HL-60 (cell line): ENCODE results near the gene IFFO2.

Experiments
- DNase-seq, 2 experiments: peaks; one replicate each; pipeline ENCODE4 v3.0.0-alpha.2; 2010 to 2020; ENCODE audit warnings: low read depth in 1 of 2, low spot score in 1 of 2
- H3K27ac ChIP-seq: fragments of 250-450 bp; sonication (Bioruptor Pico); replicated peaks from 2 replicates; pipeline ENCODE4 v1.5.1; 2020; ENCODE audit warnings: mild to moderate bottlenecking, moderate library complexity
- H3K27me3 ChIP-seq: fragments of 250-450 bp; sonication (Bioruptor Pico); 2 replicates; pipeline ENCODE4 v1.5.1; 2021; ENCODE audit warnings: mild to moderate bottlenecking, moderate library complexity; ENCODE audit not compliant: insufficient read depth, poor library complexity, severe bottlenecking
- H3K4me3 ChIP-seq: replicated peaks from 2 replicates; pipeline ENCODE4 v1.5.1; 2011; ENCODE audit warnings: mild to moderate bottlenecking, control low read depth, low read length; ENCODE audit not compliant: insufficient read depth
- CTCF ChIP-seq: IDR thresholded peaks from one replicate; pipeline ENCODE4 v1.5.1; 2011; ENCODE audit warnings: low read length, control low read depth, inconsistent platforms; ENCODE audit not compliant: insufficient read depth
- GABPA ChIP-seq: IDR thresholded peaks from 2 replicates; pipeline ENCODE4 v1.6.1; 2012; ENCODE audit warnings: low read depth
- POLR2AphosphoS5 ChIP-seq: IDR thresholded peaks from 2 replicates; pipeline ENCODE4 v1.6.1; 2012; ENCODE audit warnings: low read depth
- REST ChIP-seq: IDR thresholded peaks from 2 replicates; pipeline ENCODE4 v1.6.1; 2012; ENCODE audit warnings: low read depth; ENCODE audit not compliant: insufficient replicate concordance
- SPI1 ChIP-seq: IDR thresholded peaks from 2 replicates; pipeline ENCODE4 v1.6.1; 2012; ENCODE audit warnings: low read depth, mild to moderate bottlenecking, borderline replicate concordance

The IFFO2 gene

GRCh38 chr1:18868801-18869424 lies 87.6 kb downstream of the IFFO2 start:
- Histone ChIP-seq H3K27ac (no peak overlapping the region), H3K4me3 (no peak overlapping the region), H3K27me3 (peaks cover 3% of the 10 kb centered on the region)
- no peak for DNase-seq
- no peak for TF ChIP-seq SPI1
- no peak for TF ChIP-seq REST

GRCh38 chr1:18868354-18868753 lies 88.1 kb downstream of the IFFO2 start:
- Histone ChIP-seq H3K4me3 (no peak overlapping the region), H3K27me3 (peaks cover 3% of the 10 kb centered on the region), H3K27ac (no peak overlapping the region)
- no peak for DNase-seq
- no peak for TF ChIP-seq GABPA
- no peak for TF ChIP-seq REST
- TF ChIP-seq CTCF, result no peak
- TF ChIP-seq SPI1, result no peak
- no peak for TF ChIP-seq POLR2AphosphoS5

- Histone ChIP-seq H3K27ac (no peak overlapping the region), H3K4me3 (no peak overlapping the region), H3K27me3 (peaks cover 3% of the 10 kb centered on the region)
- DNase-seq, result no peak
- TF ChIP-seq GABPA (no peak), REST (no peak), POLR2AphosphoS5 (no peak), SPI1 (no peak), CTCF (no peak)
Measured at GRCh38 chr1:18866846-18867245, 89.6 kb downstream of the IFFO2 start.
